Activated naive CD4-positive, alpha-beta T cell treated with anti-CD3 and anti-CD28 coated beads, Interleukin-2, amount 10 ng/mL, durations not matched to agents 7 days and 5 days (primary cell): ENCODE results near the gene SYT8.

Source experiments
- CTCF ChIA-PET: fragments of 350-600 bp; sonication (Branson Sonifier 250); formaldehyde crosslinking; loops from one replicate; lab custom pipeline; 2021; ENCODE audit warnings: antibody characterized with exemption; lab: Charles Lee
- DNase-seq: peaks from one replicate; pipeline ENCODE4 v3.0.0-alpha.2; 2020
- H3K27ac Mint-ChIP-seq: one replicate; pipeline ENCODE4 v1.8.0; 2021; ENCODE audit warnings: mild to moderate bottlenecking, moderate library complexity, mixed read lengths
- H3K27me3 Mint-ChIP-seq: one replicate; pipeline ENCODE4 v1.8.0; 2021; ENCODE audit warnings: mild to moderate bottlenecking, mixed read lengths
- H3K36me3 Mint-ChIP-seq: one replicate; pipeline ENCODE4 v1.8.0; 2021; ENCODE audit warnings: mixed read lengths
- H3K4me1 Mint-ChIP-seq: one replicate; pipeline ENCODE4 v1.8.0; 2021; ENCODE audit warnings: mixed read lengths
- H3K4me3 Mint-ChIP-seq: one replicate; pipeline ENCODE4 v1.8.0; 2021; ENCODE audit warnings: mild to moderate bottlenecking, moderate library complexity, mixed read lengths
- H3K9me3 Mint-ChIP-seq: one replicate; pipeline ENCODE4 v1.8.0; 2021; ENCODE audit warnings: mixed read lengths

The SYT8 gene

GRCh38 chr11:1823376-1824220 is 11.2 kb upstream of the SYT8 start:
- no peak overlapping the region for H3K4me3 Mint-ChIP-seq
- peaks cover 3% of the 10 kb centered on the region for H3K9me3 Mint-ChIP-seq
- no peak for DNase-seq
- H3K4me1 Mint-ChIP-seq = no peaks in the 10 kb centered on the region
- H3K27ac Mint-ChIP-seq = no peak overlapping the region
- peaks cover 13% of the 10 kb centered on the region for H3K27me3 Mint-ChIP-seq
- H3K36me3 Mint-ChIP-seq = no peaks in the 10 kb centered on the region
- CTCF ChIA-PET = interaction anchor here (1.8 to 2.8 kb wide), 3 partner anchors 10 to 130 kb away, joined by 7 to 14 read pairs (median 10); partner anchors contain the start of gene SYT8

- H3K4me1 Mint-ChIP-seq = no peaks in the 10 kb centered on the region
- DNase-seq = no peak
- peaks cover 21% of the 10 kb centered on the region for H3K27me3 Mint-ChIP-seq
- no peak overlapping the region for H3K27ac Mint-ChIP-seq
- H3K36me3 Mint-ChIP-seq = no peaks in the 10 kb centered on the region
- no peak overlapping the region for H3K4me3 Mint-ChIP-seq
- CTCF ChIA-PET = interaction anchor here (1.0 to 2.8 kb wide), 3 partner anchors 9 to 131 kb away, joined by 3 to 14 read pairs (median 7); partner anchors contain the start of gene SYT8
- H3K9me3 Mint-ChIP-seq = peaks cover 2% of the 10 kb centered on the region
These were observed 10.4 kb upstream of the SYT8 start for GRCh38 chr11:1824221-1825038.

GRCh38 chr11:1825039-1825740 is 9.6 kb upstream of the SYT8 start:
- CTCF ChIA-PET = interaction anchor here (1.0 to 1.9 kb wide), 2 partner anchors 8 to 131 kb away, joined by 3 to 7 read pairs; no protein-coding TSS in a partner anchor
- no peak overlapping the region for H3K4me3 Mint-ChIP-seq
- H3K9me3 Mint-ChIP-seq = no peaks in the 10 kb centered on the region
- no peaks in the 10 kb centered on the region for H3K36me3 Mint-ChIP-seq
- no peaks in the 10 kb centered on the region for H3K4me1 Mint-ChIP-seq
- no peak for DNase-seq
- peaks cover 28% of the 10 kb centered on the region for H3K27me3 Mint-ChIP-seq
- H3K27ac Mint-ChIP-seq = no peak overlapping the region

- H3K27ac Mint-ChIP-seq = no peak overlapping the region
- CTCF ChIA-PET = interaction anchor here (1.4 to 1.9 kb wide), 2 partner anchors 132 to 173 kb away, joined by 4 to 7 read pairs; no protein-coding TSS in a partner anchor
- H3K9me3 Mint-ChIP-seq = no peaks in the 10 kb centered on the region
- H3K4me1 Mint-ChIP-seq = no peaks in the 10 kb centered on the region
- no peak for DNase-seq
- H3K36me3 Mint-ChIP-seq = no peaks in the 10 kb centered on the region
- peaks cover 35% of the 10 kb centered on the region for H3K27me3 Mint-ChIP-seq
- no peak overlapping the region for H3K4me3 Mint-ChIP-seq
These were observed 8.9 kb upstream of the SYT8 start for GRCh38 chr11:1825785-1826451.

- no peaks in the 10 kb centered on the region for H3K9me3 Mint-ChIP-seq
- H3K27ac Mint-ChIP-seq = no peak overlapping the region
- CTCF ChIA-PET = interaction anchor here (0.8 to 1.4 kb wide), 2 partner anchors 12 to 174 kb away, joined by 3 to 4 read pairs; no protein-coding TSS in a partner anchor
- H3K4me3 Mint-ChIP-seq = no peak overlapping the region
- H3K36me3 Mint-ChIP-seq = no peaks in the 10 kb centered on the region
- no peaks in the 10 kb centered on the region for H3K4me1 Mint-ChIP-seq
- no peak for DNase-seq
- H3K27me3 Mint-ChIP-seq = peaks cover 41% of the 10 kb centered on the region
These were observed 8.2 kb upstream of the SYT8 start for GRCh38 chr11:1826552-1827094.

GRCh38 chr11:1827095-1827813 is 7.5 kb upstream of the SYT8 start:
- no peak overlapping the region for H3K4me3 Mint-ChIP-seq
- H3K27me3 Mint-ChIP-seq = peaks cover 46% of the 10 kb centered on the region
- no peak overlapping the region for H3K27ac Mint-ChIP-seq
- CTCF ChIA-PET = interaction anchor here (0.8 to 10.0 kb wide), 3 partner anchors 13 to 175 kb away, joined by 3 to 341 read pairs (median 4); no protein-coding TSS in a partner anchor
- H3K4me1 Mint-ChIP-seq = no peaks in the 10 kb centered on the region
- DNase-seq = no peak
- no peaks in the 10 kb centered on the region for H3K9me3 Mint-ChIP-seq
- no peaks in the 10 kb centered on the region for H3K36me3 Mint-ChIP-seq

- Mint-ChIP-seq H3K36me3 (no peaks in the 10 kb centered on the region), H3K4me3 (no peak overlapping the region), H3K9me3 (no peaks in the 10 kb centered on the region), H3K27me3 (peaks cover 47% of the 10 kb centered on the region), H3K4me1 (no peaks in the 10 kb centered on the region), H3K27ac (no peak overlapping the region)
- DNase-seq = no peak
- CTCF ChIA-PET = interaction anchor here (1.3 to 10.0 kb wide), 3 partner anchors 121 to 175 kb away, joined by 4 to 341 read pairs (median 8); no protein-coding TSS in a partner anchor
These were observed 6.9 kb upstream of the SYT8 start for GRCh38 chr11:1827931-1828330.

GRCh38 chr11:1828542-1828941 is 6.2 kb upstream of the SYT8 start:
- no peaks in the 10 kb centered on the region for H3K9me3 Mint-ChIP-seq
- no peaks in the 10 kb centered on the region for H3K4me1 Mint-ChIP-seq
- H3K4me3 Mint-ChIP-seq = no peak overlapping the region
- no peaks in the 10 kb centered on the region for H3K36me3 Mint-ChIP-seq
- no peak overlapping the region for H3K27ac Mint-ChIP-seq
- CTCF ChIA-PET = interaction anchor here (1.3 to 10.0 kb wide), 3 partner anchors 121 to 176 kb away, joined by 4 to 341 read pairs (median 8); no protein-coding TSS in a partner anchor
- H3K27me3 Mint-ChIP-seq = peaks cover 51% of the 10 kb centered on the region
- no peak for DNase-seq

GRCh38 chr11:1829039-1829820 is 5.6 kb upstream of the SYT8 start:
- Mint-ChIP-seq H3K27me3 (peaks cover 58% of the 10 kb centered on the region), H3K27ac (no peak overlapping the region), H3K4me3 (no peak overlapping the region), H3K4me1 (no peaks in the 10 kb centered on the region), H3K9me3 (no peaks in the 10 kb centered on the region), H3K36me3 (no peaks in the 10 kb centered on the region)
- DNase-seq = no peak
- CTCF ChIA-PET = interaction anchor here (1.3 to 10.0 kb wide), 3 partner anchors 122 to 176 kb away, joined by 4 to 341 read pairs (median 8); no protein-coding TSS in a partner anchor

- Mint-ChIP-seq H3K36me3 (no peaks in the 10 kb centered on the region), H3K9me3 (no peaks in the 10 kb centered on the region), H3K4me1 (no peaks in the 10 kb centered on the region), H3K27ac (no peak overlapping the region), H3K4me3 (no peak overlapping the region), H3K27me3 (peaks cover 60% of the 10 kb centered on the region)
- DNase-seq = no peak
- CTCF ChIA-PET = interaction anchor here (0.7 to 10.0 kb wide), 3 partner anchors 120 to 177 kb away, joined by 3 to 341 read pairs (median 7); no protein-coding TSS in a partner anchor
These were observed 4.8 kb upstream of the SYT8 start for GRCh38 chr11:1830004-1830321.

GRCh38 chr11:1830322-1831223 is 4.2 kb upstream of the SYT8 start:
- peaks cover 63% of the 10 kb centered on the region for H3K27me3 Mint-ChIP-seq
- no peak for DNase-seq
- no peaks in the 10 kb centered on the region for H3K4me1 Mint-ChIP-seq
- H3K9me3 Mint-ChIP-seq = no peaks in the 10 kb centered on the region
- H3K4me3 Mint-ChIP-seq = no peak overlapping the region
- H3K27ac Mint-ChIP-seq = no peak overlapping the region
- H3K36me3 Mint-ChIP-seq = no peaks in the 10 kb centered on the region
- CTCF ChIA-PET = interaction anchor here (0.6 to 10.0 kb wide), 9 partner anchors 11 to 191 kb away, joined by 3 to 341 read pairs (median 4); partner anchors contain the start of gene IFITM10
